T follicular helper cell (primary cell): ENCODE data around the gene TEN1.
"Not testable (repeated sequence)": the region's sequence is repeated elsewhere in the genome, so short reads cannot be mapped to it uniquely, and the experiment has no call there.

Experiments
- DNase-seq: peaks from one replicate; pipeline ENCODE4 v3.0.0-alpha.2; 2020; ENCODE audit warnings: low read depth
- total RNA-seq, 2 experiments: gene quantifications; one replicate each; lab custom pipeline; 2026; lab: John Stamatoyannopoulos, UW

TEN1 gene
- 0 to 0.06 reads per million in 2 experiments for total RNA-seq

- DNase-seq: peak; percentile 92
Observed at GRCh38 chr17:75978938-75979704, at the start of gene TEN1, which contains the start of gene ACOX1. Gene TEN1 (plus strand): TSS chr17:75979240. CDS start chr17:75986193, 6,953 bp downstream. Gene ACOX1 (minus strand): TSS chr17:75979166. CDS start chr17:75979073, 93 bp downstream.

- DNase-seq: no peak
Observed at GRCh38 chr17:75931062-75931461, 48.0 kb upstream of the TEN1 start.

GRCh38 chr17:75932852-75933251 lies 46.2 kb upstream of the TEN1 start:
- no peak for DNase-seq

- DNase-seq: no peak
Observed at GRCh38 chr17:75933808-75934207, 45.2 kb upstream of the TEN1 start.

GRCh38 chr17:75937652-75938051 lies 41.4 kb upstream of the TEN1 start:
- no peak for DNase-seq

GRCh38 chr17:75940727-75941441 lies 38.2 kb upstream of the TEN1 start, which contains the start of gene FBF1:
Gene FBF1 (minus strand): TSS chr17:75941042. CDS start chr17:75938149, 2,893 bp downstream.
- DNase-seq: peak; percentile 85

GRCh38 chr17:75941442-75941819 lies 37.6 kb upstream of the TEN1 start:
- no peak for DNase-seq

GRCh38 chr17:75942473-75942872 lies 36.6 kb upstream of the TEN1 start:
- DNase-seq: no peak

GRCh38 chr17:75943491-75943890 lies 35.5 kb upstream of the TEN1 start:
- DNase-seq: no peak

- no peak for DNase-seq
Observed at GRCh38 chr17:75945211-75945610, 33.8 kb upstream of the TEN1 start.

GRCh38 chr17:75950421-75950820 lies 28.6 kb upstream of the TEN1 start:
- no peak for DNase-seq

GRCh38 chr17:75950855-75951554 lies 28.0 kb upstream of the TEN1 start:
- DNase-seq: no peak

GRCh38 chr17:75959051-75959838 lies 19.8 kb upstream of the TEN1 start:
- DNase-seq: no peak

GRCh38 chr17:75959839-75960511 lies 19.1 kb upstream of the TEN1 start:
- no peak for DNase-seq

- no peak for DNase-seq
Observed at GRCh38 chr17:75965468-75965867, 13.6 kb upstream of the TEN1 start.

- not testable (repeated sequence) for DNase-seq
Observed at GRCh38 chr17:75969044-75969443, 10.0 kb upstream of the TEN1 start.

GRCh38 chr17:75970011-75970523 lies 9.0 kb upstream of the TEN1 start:
- no peak for DNase-seq

GRCh38 chr17:75970626-75971025 lies 8.4 kb upstream of the TEN1 start:
- DNase-seq: no peak

GRCh38 chr17:75975187-75975586 lies 3.9 kb upstream of the TEN1 start:
- DNase-seq: not testable (repeated sequence)

GRCh38 chr17:75975757-75976174 lies 3.3 kb upstream of the TEN1 start:
- no peak for DNase-seq
